HEK293 (cell line): ENCODE data around the gene CLPX.

Experiments used
- CTCF ChIP-seq: fragments of 450-650 bp; formaldehyde crosslinking; IDR thresholded peaks from 2 replicates; pipeline ENCODE4 v1.5.1; 2016; ENCODE audit warnings: missing biosample characterization, missing genetic modification characterization
- MEIS1 ChIP-seq: sonication (generic); formaldehyde crosslinking; IDR thresholded peaks from 2 replicates; pipeline ENCODE4 v1.8.1; 2022; ENCODE audit warnings: missing genetic modification reagents, mild to moderate bottlenecking, borderline replicate concordance
- ZBTB8A ChIP-seq: fragments of 450-650 bp; formaldehyde crosslinking; IDR thresholded peaks from 2 replicates; pipeline ENCODE4 v1.5.1; 2016; ENCODE audit warnings: missing biosample characterization, missing genetic modification characterization
- ZNF362 ChIP-seq: fragments of 450-650 bp; formaldehyde crosslinking; IDR thresholded peaks from 2 replicates; pipeline ENCODE4 v1.5.1; 2016; ENCODE audit warnings: missing biosample characterization, missing genetic modification characterization
- ZSCAN30 ChIP-seq: fragments of 450-650 bp; IDR thresholded peaks from 2 replicates; pipeline ENCODE4 v1.5.1; 2018; ENCODE audit warnings: missing biosample characterization, mild to moderate bottlenecking, missing genetic modification characterization, moderate library complexity

- TF ChIP-seq CTCF (tag by site-specific recombination) (no peak), ZBTB8A (tag by site-specific recombination) (no peak), MEIS1 (CRISPR knock-in tag) (no peak), ZSCAN30 (tag by site-specific recombination) (no peak), ZNF362 (no peak)
Measured at GRCh38 chr15:65183865-65184159, 1.3 kb downstream of the CLPX start.
